ENCODE measurements around the gene ADCY1. TPM values are rescaled to one million over a fixed set of nuclear protein-coding genes. Genes with fewer than 3 reads are reported as not detected.

The ADCY1 gene
- total RNA-seq, 1 donor from 2014 or later, result 13.6 TPM

- Mint-ChIP-seq H3K4me3 (ENCODE audit: low read depth) (no peak overlapping the region), H3K4me1 (ENCODE audit: low read depth) (no peaks in the 10 kb centered on the region), H3K36me3 (ENCODE audit: insufficient read depth) (no peaks in the 10 kb centered on the region), H3K27me3 (no peaks in the 10 kb centered on the region), H3K27ac (no peak overlapping the region), H3K9me3 (ENCODE audit: low read depth) (no peaks in the 10 kb centered on the region)
- peak; percentile 3 for DNase-seq (ENCODE audit: low spot score, unreplicated experiment)
- TF ChIP-seq, protein P1, sequence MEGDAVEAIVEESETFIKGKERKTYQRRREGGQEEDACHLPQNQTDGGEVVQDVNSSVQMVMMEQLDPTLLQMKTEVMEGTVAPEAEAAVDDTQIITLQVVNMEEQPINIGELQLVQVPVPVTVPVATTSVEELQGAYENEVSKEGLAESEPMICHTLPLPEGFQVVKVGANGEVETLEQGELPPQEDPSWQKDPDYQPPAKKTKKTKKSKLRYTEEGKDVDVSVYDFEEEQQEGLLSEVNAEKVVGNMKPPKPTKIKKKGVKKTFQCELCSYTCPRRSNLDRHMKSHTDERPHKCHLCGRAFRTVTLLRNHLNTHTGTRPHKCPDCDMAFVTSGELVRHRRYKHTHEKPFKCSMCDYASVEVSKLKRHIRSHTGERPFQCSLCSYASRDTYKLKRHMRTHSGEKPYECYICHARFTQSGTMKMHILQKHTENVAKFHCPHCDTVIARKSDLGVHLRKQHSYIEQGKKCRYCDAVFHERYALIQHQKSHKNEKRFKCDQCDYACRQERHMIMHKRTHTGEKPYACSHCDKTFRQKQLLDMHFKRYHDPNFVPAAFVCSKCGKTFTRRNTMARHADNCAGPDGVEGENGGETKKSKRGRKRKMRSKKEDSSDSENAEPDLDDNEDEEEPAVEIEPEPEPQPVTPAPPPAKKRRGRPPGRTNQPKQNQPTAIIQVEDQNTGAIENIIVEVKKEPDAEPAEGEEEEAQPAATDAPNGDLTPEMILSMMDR (IDR thresholded peaks at IDR 0.05; ENCODE audit: unreplicated experiment), result no peak
Observed at GRCh38 chr7:45591101-45591906, 17.1 kb downstream of the ADCY1 start.

DNA sequence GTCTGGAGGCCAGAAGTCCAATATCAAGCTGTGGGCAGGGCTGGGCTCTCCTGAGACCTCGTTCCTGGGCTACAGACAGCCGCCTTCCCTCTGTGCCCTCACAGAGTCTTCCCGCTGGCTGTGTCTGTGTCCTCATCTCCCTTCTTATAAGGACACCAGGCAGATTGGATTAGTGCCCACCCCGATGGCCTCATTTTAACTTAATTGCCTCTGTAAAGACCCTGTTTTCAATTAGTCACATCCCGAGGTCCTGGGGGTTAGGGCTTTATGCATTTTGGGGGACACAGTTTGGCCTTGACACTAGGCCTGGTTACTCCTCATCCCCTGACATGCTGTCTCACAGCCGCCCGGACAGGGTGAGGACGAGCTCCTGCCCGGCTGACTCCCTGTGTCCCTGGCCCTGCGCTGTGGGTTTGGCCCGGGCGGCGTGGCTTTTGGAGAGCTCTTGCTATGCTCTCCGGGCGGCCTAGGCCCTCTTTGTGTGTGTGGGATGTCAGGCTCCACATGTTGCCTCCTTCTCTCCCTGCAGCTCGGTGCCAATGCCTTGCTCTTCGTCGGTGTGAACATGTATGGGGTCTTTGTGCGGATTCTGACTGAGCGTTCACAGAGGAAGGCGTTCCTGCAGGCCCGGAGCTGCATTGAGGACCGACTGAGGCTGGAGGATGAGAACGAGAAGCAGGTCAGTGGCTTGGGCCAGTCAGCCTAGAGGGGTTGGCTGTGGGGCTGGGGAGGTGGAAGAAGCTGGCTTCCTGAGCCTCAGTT, 18.2 kb downstream of the ADCY1 start:
- Mint-ChIP-seq H3K27me3 (no peaks in the 10 kb centered on the region), H3K36me3 (ENCODE audit: insufficient read depth) (no peaks in the 10 kb centered on the region), H3K9me3 (ENCODE audit: low read depth) (no peaks in the 10 kb centered on the region), H3K4me3 (ENCODE audit: low read depth) (no peak overlapping the region), H3K27ac (no peak overlapping the region), H3K4me1 (ENCODE audit: low read depth) (no peaks in the 10 kb centered on the region)
- TF ChIP-seq, protein P1 (IDR thresholded peaks at IDR 0.05; ENCODE audit: unreplicated experiment), result no peak
- DNase-seq (ENCODE audit: low spot score, unreplicated experiment), result peak; percentile 5

DNA sequence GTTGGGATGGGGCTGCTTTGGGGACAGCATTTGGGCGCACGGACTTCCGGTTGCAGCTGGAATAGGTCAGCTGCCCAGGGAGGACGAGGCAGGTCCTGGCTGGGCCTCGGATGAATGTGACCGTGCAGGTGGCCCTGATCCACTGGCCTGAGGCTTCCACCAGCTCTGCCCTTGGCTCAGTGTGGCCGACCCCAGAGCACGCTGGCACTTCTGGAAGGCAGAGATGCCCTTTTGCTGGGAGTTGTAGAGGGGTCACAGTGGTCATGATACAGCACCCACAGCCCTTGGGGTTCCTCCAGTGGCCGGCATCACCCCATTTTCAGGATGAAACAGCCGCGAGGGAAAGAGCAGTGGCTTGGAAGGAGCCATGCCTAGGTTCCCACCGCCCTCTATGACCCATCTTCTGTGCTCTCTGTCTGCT, 19.0 kb downstream of the ADCY1 start:
- Mint-ChIP-seq H3K27me3 (no peaks in the 10 kb centered on the region), H3K4me3 (ENCODE audit: low read depth) (no peak overlapping the region)

GRCh38 chr7:45593877-45594276, 19.7 kb downstream of the ADCY1 start:
- Mint-ChIP-seq H3K27me3 (no peaks in the 10 kb centered on the region), H3K27ac (no peak overlapping the region), H3K4me1 (ENCODE audit: low read depth) (no peaks in the 10 kb centered on the region), H3K36me3 (ENCODE audit: insufficient read depth) (no peaks in the 10 kb centered on the region), H3K4me3 (ENCODE audit: low read depth) (no peak overlapping the region), H3K9me3 (ENCODE audit: low read depth) (no peaks in the 10 kb centered on the region)
- DNase-seq (ENCODE audit: low spot score, unreplicated experiment), result no peak
- TF ChIP-seq, protein P1 (IDR thresholded peaks at IDR 0.05; ENCODE audit: unreplicated experiment), result no peak

More for the DNA sequence above, 19.0 kb downstream of the ADCY1 start:
- DNase-seq (ENCODE audit: low spot score, unreplicated experiment), result no peak
- Mint-ChIP-seq H3K27ac (no peak overlapping the region), H3K9me3 (ENCODE audit: low read depth) (no peaks in the 10 kb centered on the region), H3K4me1 (ENCODE audit: low read depth) (no peaks in the 10 kb centered on the region), H3K36me3 (ENCODE audit: insufficient read depth) (no peaks in the 10 kb centered on the region)
- TF ChIP-seq, protein P1 (IDR thresholded peaks at IDR 0.05; ENCODE audit: unreplicated experiment), result no peak

DNA sequence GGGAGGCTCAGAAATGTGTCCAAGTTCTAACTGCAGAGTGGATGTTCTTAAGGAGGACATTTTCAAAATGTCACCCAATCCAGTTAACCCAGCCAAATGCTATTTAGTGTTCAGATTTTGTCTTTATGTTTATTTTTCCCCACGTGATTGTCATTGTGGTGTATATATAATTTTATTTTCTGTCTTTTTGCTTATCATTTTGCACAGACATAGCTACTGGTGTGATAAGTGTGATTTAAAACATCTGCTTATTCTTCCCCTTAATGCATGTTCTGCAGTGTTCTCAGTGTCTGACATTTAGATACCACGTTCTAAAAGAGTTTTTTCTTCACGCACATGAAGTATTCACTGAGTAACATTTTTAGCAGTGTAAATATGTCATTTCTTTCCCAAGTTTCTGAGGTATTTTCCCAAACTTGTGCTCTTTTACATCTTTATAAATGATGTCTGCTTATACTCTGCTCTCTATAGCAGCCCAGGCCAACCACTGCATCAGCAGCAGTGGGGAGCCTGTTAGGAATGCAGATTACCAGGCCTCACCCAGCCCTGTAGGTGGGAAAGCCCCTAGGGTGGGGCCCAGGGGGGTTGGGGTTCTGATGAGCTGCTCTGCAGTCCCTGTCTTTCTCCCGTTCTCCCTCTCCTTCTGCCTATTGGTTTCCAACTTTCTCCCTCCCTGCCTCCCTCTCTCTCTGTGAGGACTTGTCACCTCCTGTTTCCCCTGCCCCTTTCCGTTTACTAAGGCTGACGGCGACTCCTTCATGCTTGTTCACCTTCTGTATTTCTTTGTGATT, 20.8 kb downstream of the ADCY1 start:
- no peak overlapping the region for H3K27ac Mint-ChIP-seq
- no peak for DNase-seq (ENCODE audit: low spot score, unreplicated experiment)
- TF ChIP-seq, protein P1 (IDR thresholded peaks at IDR 0.05; ENCODE audit: unreplicated experiment), result no peak

More for the DNA sequence above, 20.8 kb downstream of the ADCY1 start:
- no peaks in the 10 kb centered on the region for H3K4me1 Mint-ChIP-seq (ENCODE audit: low read depth)
- H3K9me3 Mint-ChIP-seq (ENCODE audit: low read depth), result no peaks in the 10 kb centered on the region
- H3K27me3 Mint-ChIP-seq, result no peaks in the 10 kb centered on the region
- H3K36me3 Mint-ChIP-seq (ENCODE audit: insufficient read depth), result no peaks in the 10 kb centered on the region
- H3K4me3 Mint-ChIP-seq (ENCODE audit: low read depth), result no peak overlapping the region

Data from progenitor cell of endocrine pancreas (in vitro differentiated cells).